Ishikawa (cell line): ENCODE data around the gene PLCL2.

Experiments used
- CEBPB ChIP-seq: IDR thresholded peaks from 2 replicates; pipeline ENCODE4 v1.6.1; 2012
- CREB1 ChIP-seq: IDR thresholded peaks from 2 replicates; pipeline ENCODE4 v1.6.1; 2012; ENCODE audit warnings: low read depth
- EP300 ChIP-seq: IDR thresholded peaks from 2 replicates; pipeline ENCODE4 v1.6.1; 2012; ENCODE audit warnings: borderline replicate concordance
- FOXM1 ChIP-seq: IDR thresholded peaks from 2 replicates; pipeline ENCODE4 v1.6.1; 2012; ENCODE audit warnings: low read depth, borderline replicate concordance
- NFIC ChIP-seq: IDR thresholded peaks from 2 replicates; pipeline ENCODE4 v1.6.1; 2012
- RAD21 ChIP-seq: IDR thresholded peaks from 2 replicates; pipeline ENCODE4 v1.6.1; 2012; ENCODE audit warnings: low read depth
- TAF1 ChIP-seq: IDR thresholded peaks from 2 replicates; pipeline ENCODE4 v1.6.1; 2012; ENCODE audit warnings: low read depth, mild to moderate bottlenecking
- TCF12 ChIP-seq: IDR thresholded peaks from 2 replicates; pipeline ENCODE4 v1.6.1; 2012; ENCODE audit warnings: low read depth
- TEAD4 ChIP-seq: IDR thresholded peaks from 2 replicates; pipeline ENCODE4 v1.6.1; 2012
- YY1 ChIP-seq: IDR thresholded peaks from 2 replicates; pipeline ENCODE4 v1.6.1; 2012; ENCODE audit warnings: low read depth
- ZBTB7A ChIP-seq: IDR thresholded peaks from 2 replicates; pipeline ENCODE4 v1.6.1; 2012; ENCODE audit warnings: low read depth
- TF ChIP-seq, protein P1 (sequence below): IDR thresholded peaks from 2 replicates; pipeline ENCODE4 v1.6.1; 2012; ENCODE audit warnings: low read depth, mild to moderate bottlenecking
- TF ChIP-seq, protein P2 (sequence below): IDR thresholded peaks from 2 replicates; pipeline ENCODE4 v1.6.1; 2012

DNA sequence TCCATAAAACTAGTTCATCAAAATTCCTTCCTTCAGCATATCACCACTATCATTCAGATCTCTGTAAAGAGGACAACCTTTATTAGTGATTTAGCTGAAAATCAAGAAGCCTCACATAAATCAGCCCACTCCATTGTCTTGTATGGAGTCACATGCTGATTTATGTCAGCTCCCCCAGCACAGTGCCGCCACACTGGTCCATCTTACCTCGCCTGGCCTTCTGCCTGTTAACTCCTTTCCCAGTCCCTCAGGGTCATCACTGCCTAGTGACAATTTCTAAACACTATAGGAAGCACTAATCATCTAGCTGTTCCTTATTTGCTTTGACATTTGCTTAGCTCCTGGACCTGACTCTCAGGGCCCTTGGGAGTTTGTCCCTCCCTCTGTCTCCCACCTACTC, 75.4 kb downstream of the PLCL2 start:
- TF ChIP-seq TCF12, result no peak
- no peak for TF ChIP-seq EP300
- no peak for TF ChIP-seq ZBTB7A
- no peak for TF ChIP-seq CREB1
- TF ChIP-seq, protein P1, sequence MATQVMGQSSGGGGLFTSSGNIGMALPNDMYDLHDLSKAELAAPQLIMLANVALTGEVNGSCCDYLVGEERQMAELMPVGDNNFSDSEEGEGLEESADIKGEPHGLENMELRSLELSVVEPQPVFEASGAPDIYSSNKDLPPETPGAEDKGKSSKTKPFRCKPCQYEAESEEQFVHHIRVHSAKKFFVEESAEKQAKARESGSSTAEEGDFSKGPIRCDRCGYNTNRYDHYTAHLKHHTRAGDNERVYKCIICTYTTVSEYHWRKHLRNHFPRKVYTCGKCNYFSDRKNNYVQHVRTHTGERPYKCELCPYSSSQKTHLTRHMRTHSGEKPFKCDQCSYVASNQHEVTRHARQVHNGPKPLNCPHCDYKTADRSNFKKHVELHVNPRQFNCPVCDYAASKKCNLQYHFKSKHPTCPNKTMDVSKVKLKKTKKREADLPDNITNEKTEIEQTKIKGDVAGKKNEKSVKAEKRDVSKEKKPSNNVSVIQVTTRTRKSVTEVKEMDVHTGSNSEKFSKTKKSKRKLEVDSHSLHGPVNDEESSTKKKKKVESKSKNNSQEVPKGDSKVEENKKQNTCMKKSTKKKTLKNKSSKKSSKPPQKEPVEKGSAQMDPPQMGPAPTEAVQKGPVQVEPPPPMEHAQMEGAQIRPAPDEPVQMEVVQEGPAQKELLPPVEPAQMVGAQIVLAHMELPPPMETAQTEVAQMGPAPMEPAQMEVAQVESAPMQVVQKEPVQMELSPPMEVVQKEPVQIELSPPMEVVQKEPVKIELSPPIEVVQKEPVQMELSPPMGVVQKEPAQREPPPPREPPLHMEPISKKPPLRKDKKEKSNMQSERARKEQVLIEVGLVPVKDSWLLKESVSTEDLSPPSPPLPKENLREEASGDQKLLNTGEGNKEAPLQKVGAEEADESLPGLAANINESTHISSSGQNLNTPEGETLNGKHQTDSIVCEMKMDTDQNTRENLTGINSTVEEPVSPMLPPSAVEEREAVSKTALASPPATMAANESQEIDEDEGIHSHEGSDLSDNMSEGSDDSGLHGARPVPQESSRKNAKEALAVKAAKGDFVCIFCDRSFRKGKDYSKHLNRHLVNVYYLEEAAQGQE, result no peak
- TF ChIP-seq TAF1, result no peak
- TF ChIP-seq, protein P2, sequence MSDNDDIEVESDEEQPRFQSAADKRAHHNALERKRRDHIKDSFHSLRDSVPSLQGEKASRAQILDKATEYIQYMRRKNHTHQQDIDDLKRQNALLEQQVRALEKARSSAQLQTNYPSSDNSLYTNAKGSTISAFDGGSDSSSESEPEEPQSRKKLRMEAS, result no peak
- TF ChIP-seq NFIC, result no peak
- no peak for TF ChIP-seq RAD21
- no peak for TF ChIP-seq CEBPB
- no peak for TF ChIP-seq TEAD4
- no peak for TF ChIP-seq YY1
- TF ChIP-seq FOXM1, result no peak
